HG02840 (cell line): ENCODE data around the gene EVA1B.

Source experiments
- ATAC-seq: cut with Tn5 transposase; IDR thresholded peaks from one replicate; pipeline ENCODE4 v1.9.1; 2021; ENCODE audit warnings: mild to moderate bottlenecking, moderate library complexity, moderate number of reproducible peaks; ENCODE audit not compliant: unreplicated experiment, low FRiP score

The EVA1B gene

GRCh38 chr1:36323636-36324352, at the start of gene EVA1B:
Gene EVA1B, minus strand, starts transcription at chr1:36323645. Its CDS starts 608 bp downstream, at chr1:36323037.
- ATAC-seq = no peak

DNA sequence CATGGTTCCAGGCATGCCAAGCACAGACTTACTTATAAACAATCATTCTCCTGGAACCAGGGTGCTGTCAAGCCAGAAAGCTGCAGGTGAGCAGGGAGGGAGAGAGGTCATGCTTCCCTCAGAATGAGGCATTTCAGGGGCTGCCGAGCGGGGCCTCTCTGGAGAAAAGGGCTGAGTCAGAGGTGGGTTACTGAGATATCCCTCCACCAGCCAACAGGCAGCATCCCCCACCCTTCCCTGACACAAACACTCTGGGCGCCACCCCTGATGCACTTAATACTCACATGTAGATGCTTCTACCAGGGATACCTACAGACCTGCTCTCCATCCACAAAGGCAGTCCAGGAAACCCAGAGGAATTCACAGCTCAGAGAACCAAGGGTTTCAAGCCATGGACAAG, 49.2 kb upstream of the EVA1B start:
- ATAC-seq = no peak

- no peak for ATAC-seq
Observed at GRCh38 chr1:36369061-36369861, 45.8 kb upstream of the EVA1B start.

DNA sequence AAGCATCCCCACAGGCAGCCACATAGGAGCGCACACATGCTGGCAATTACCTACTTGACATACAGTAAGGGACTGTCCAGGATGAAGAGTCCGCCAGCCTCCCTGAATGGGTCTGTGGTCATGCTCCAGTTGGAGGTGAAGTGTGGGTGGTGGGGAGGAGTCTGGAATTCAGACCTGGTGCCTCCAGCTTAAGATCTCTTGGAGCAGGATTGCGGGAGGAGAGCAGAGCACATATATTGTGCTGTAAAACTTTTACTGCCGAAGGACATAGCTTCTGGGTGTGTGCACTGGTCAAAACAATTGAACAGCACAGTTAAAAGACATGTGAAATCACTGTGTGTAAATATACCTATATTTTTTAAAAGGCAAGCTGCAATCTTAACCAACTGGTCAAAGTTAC, 44.4 kb upstream of the EVA1B start:
- no peak for ATAC-seq

GRCh38 chr1:36367066-36367465, 43.6 kb upstream of the EVA1B start:
- no peak for ATAC-seq

GRCh38 chr1:36366091-36366661, 42.7 kb upstream of the EVA1B start:
- ATAC-seq = no peak

GRCh38 chr1:36365381-36365780, 41.9 kb upstream of the EVA1B start:
- no peak for ATAC-seq

DNA sequence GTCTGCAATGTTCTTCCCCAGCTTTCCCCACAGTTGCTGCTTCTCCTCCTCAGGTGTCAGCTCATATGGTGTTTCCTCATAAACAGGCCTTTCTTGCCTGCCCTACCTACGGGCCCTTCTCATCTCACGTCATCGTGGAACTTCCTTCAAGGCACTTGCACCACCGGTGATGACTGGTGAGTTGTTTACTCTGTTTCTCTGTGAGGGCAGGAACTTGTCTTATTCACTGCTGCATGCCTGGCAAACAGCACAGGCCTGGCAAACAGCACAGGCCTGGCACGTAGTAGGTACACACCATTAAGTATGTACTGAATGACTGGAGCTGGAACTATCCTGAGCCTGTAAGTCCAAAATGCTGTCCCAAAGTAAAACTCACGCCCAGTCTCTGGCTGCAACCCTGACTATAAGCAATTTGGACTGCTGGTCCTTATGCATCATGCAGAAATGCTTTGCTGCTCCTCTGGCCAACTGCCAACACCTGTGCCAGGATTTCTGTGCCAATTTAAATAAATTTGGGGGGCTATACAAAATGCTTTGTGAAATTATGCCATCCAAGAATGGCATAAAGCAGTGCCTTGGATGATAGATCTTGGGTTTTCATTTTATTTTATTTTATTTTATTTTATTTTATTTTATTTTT, 36.6 kb upstream of the EVA1B start:
- no peak for ATAC-seq

DNA sequence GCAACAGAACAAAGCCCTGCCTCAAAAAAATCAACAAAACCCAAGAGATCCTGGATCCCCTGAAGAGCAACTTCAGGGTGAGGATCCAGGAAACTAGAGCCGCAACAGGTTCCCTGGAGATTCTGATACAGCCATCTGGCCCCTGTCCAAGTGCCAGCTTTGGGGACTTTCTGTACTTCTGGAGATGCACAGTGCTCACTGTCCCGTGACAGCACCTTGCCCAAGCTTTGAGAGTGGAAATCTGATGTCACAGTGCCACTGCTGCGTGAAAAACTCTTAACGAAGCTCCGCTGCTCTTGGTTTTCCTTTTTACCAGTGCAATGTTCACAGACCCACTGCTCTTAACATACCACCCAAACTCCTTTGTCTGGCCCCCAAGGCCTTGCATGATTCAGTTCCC, 35.9 kb upstream of the EVA1B start:
- no peak for ATAC-seq

DNA sequence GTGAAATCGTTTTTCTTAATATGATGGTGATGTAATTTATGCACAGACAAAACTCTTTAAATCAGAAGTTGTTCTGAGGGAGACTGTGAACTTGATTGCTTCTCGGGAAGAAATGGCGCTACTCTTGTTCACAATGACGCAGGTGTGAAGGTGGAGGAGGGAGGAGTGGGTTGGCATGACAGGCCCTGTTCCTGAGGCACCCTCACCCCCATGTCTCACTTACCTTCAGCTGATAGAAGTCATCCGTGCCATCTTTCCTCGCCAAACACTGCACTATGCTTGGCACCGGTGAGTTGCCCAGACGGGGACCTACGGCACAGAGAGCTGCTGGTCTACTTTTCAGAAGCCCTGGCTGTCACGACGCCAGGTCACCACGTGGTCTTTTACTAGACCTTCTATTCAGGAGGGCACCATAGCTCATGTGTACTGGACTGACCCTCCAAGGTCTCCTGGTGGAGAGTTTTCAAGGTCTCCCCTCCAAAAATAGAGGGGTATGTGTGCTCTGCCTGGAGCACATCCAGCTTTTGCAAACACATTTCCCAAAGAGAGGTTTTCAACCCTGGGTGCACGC, 35.2 kb upstream of the EVA1B start:
- no peak for ATAC-seq

DNA sequence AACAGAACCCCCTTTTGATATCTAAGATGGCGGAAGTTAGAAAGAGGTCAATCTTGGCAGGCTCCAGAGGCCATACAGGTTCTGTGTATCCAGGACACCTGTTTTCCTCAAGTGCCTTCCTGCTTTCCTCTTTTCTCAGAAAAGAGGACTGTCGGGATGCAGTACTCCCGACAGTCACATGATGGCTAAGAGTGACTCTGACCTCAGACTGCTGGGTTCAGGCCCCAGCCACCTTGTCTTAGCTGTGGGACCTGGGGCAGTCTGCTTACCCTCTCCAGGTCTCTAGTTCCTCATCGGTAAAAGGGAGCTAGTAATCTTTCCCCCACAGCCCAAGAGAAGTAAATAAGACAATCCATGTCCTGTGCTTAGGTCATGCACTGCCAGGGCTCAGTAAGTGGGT, 32.4 kb upstream of the EVA1B start:
- no peak for ATAC-seq

GRCh38 chr1:36354486-36354885, 31.0 kb upstream of the EVA1B start:
- no peak for ATAC-seq

DNA sequence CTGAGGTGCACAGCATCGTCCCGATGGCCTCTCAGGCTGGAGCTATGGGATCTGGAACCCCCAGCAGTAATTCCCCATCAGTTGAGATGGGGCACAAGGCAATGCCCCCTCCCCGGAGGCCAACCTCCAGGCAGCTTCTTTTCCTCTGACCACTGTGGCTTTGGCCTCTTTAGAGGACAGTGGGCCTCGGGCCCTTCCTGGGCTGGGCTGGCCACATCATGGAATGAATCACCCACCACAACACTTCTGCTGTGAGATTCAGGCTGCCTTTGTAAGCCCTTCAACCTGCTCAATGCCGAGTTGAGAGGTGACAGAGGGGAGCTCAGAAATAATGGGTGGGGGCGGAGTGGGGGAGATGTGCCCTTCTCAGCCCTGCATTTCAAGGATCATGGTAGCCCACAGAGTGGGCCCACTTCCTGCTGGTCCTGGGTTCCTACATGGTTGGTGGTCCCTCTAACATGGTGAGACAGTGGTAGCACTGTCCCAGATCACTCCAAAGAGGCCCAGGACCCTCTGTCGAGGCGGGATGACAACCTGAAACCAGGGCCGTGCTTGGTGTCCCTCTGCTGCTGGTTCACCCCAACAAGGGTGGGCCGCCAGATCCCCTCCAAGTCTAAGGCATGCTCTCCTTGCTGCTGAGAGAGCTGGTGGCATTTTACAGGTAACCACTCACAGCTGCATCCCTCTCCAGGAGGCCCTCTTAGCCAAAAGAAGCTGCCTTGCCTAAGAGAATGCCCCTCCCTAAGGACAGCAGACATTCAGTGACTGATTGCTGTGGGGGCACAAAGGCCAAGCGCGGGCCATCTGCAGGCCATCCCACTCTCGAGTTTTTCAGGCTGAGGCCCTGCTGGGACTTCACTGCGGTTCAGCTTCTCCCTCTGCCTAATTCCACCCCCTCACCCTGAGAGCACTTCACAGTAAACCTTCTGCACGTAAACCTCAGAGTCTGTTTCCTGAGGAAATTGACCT, 29.7 kb upstream of the EVA1B start:
- ATAC-seq = no peak

- no peak for ATAC-seq
Observed at GRCh38 chr1:36352125-36352909, 28.9 kb upstream of the EVA1B start.

GRCh38 chr1:36351227-36351977, 28.0 kb upstream of the EVA1B start:
- ATAC-seq = no peak

GRCh38 chr1:36350659-36351226, 27.3 kb upstream of the EVA1B start:
- ATAC-seq = no peak

DNA sequence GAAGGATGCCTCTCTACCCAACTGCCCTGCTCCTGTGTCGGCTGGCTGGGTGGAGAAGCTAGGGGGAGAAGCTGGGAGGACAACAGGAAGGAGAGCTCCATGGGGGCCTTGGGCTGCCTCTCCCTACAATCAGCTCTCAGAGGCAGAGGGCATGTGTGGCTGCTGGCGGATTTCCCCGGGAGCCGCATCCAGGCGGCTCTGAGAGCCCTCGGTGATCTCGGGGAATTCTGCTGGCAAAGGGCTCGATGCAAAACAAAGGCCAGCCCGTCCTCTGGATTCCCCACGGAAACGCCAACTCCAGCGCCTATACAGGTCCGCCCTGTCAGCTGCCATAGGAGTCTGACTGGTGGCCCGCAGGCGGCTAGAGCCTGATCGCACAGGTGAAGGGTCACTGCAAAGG, 26.4 kb upstream of the EVA1B start:
- ATAC-seq = no peak

DNA sequence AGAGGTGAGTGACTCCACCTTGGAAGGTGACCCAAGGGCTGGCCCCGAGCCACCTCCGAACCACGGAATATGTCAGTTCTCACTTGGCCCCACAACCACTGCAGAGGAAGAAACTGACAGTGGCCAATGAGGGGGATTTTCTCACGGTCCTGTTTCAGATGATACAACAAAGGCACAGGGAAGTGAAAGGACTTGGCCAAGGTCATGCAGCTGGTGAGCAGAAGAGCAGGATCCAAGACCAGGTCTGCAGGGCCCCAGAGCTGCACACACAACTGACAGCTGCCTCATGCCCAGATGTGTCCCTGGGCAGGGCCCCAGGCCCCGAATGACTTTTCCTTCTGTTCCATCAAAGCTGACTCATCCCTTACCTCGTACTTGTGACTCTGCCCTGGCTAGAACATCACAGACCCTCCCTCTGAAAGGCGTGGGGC, 25.8 kb upstream of the EVA1B start:
- ATAC-seq = no peak
